OCI-LY7 (cell line): ENCODE data around the gene LCE1F.

ENCODE experiments used
- CTCF ChIP-seq: fragments of 200-600 bp; sonication (generic); conservative IDR thresholded peaks from 2 replicates; pipeline ENCODE4 v1.5.1; 2014; ENCODE audit warnings: mild to moderate bottlenecking, antibody characterized with exemption, low read length, moderate library complexity, mixed read lengths
- EZH2phosphoT487 ChIP-seq: fragments of 200-600 bp; sonication (generic); IDR thresholded peaks from 2 replicates; pipeline ENCODE4 v1.6.1; 2018; ENCODE audit warnings: low read depth, borderline replicate concordance, mild to moderate bottlenecking, mixed run types, antibody characterized with exemption, low read length, moderate library complexity, mixed read lengths

- no peak for TF ChIP-seq CTCF
- no peak for TF ChIP-seq EZH2phosphoT487
Measured at GRCh38 chr1:152747831-152748230, 27.1 kb upstream of the LCE1F start.
